GM13977 (cell line): ENCODE results near the gene HEXA.
"Not testable (repeated sequence)": the region's sequence is repeated elsewhere in the genome, so short reads cannot be mapped to it uniquely, and the experiment has no call there.

Experiments
- DNase-seq: peaks from one replicate; pipeline ENCODE4 v3.0.0; 2012; ENCODE audit warnings: low spot score
- CTCF ChIP-seq: IDR thresholded peaks from 2 replicates; pipeline ENCODE4 v1.5.1; 2012; ENCODE audit warnings: mild to moderate bottlenecking, control low read depth; ENCODE audit not compliant: insufficient read depth; ENCODE audit errors: extremely low read depth, missing control alignments
- in situ Hi-C: fragments of 300-500 bp; cut with MboI; formaldehyde crosslinking; loops from one replicate; pipeline ENCODE4 v1.12.0; 2022; ENCODE audit warnings: low sequenced_read_pairs, low pct_unique_long_range_greater_than_20kb, mixed read lengths, inconsistent platforms; ENCODE audit not compliant: unreplicated experiment

HEXA gene

GRCh38 chr15:72375846-72376581 is at the start of gene HEXA:
HEXA (minus strand) TSS chr15:72376014; CDS start chr15:72375972, 42 bp downstream.
- in situ Hi-C loops = no loop called here
- TF ChIP-seq CTCF = no peak
- peak; percentile 91 for DNase-seq

- no peak for TF ChIP-seq CTCF
- DNase-seq = no peak
- in situ Hi-C loops = no loop called here
These were observed 47.4 kb upstream of the HEXA start for GRCh38 chr15:72423256-72423655.

DNA sequence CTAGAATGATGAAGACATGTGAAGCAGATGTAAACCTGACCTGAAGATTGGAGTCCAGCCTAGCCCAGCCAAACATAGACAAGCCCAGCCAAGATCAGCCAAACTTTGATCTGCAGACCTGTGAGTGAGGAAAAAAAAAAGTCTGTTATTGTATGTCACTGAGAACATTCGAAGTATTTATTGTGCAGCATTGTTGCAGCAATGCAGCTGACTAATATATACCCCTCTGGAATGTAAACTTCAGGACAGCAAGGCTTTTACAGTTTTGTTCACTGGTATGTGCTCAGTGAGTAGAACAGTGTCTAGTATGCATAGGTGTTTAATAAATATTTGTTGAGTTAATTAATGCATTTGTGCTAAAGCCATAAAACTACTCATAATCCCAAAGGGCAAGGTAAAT is 45.7 kb upstream of the HEXA start:
- no peak for TF ChIP-seq CTCF
- no peak for DNase-seq
- in situ Hi-C loops = no loop called here

DNA sequence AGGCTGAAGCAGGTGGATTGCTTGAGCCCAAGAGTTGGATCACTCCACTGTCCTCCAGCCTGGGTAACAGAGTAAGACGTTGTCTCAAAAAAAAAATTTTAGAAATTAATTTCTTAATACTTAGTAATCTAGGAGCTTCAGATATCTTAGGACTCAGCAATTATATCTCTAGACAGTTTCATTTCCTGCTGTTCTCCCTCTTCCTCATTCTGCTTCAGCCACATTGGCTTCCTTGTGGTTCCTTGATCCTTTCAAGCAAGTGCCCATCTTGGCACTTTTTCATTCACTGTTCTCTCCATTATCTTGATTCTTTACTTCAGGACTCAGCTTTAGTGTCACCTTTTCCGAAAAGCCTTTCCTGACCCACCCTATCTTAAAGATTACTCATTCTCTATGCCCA is 44.8 kb upstream of the HEXA start:
- DNase-seq = no peak
- in situ Hi-C loops = no loop called here
- TF ChIP-seq CTCF = no peak

- in situ Hi-C loops = not testable (repeated sequence)
These were observed 44.0 kb upstream of the HEXA start for GRCh38 chr15:72419768-72420167.

GRCh38 chr15:72415304-72415703 is 39.5 kb upstream of the HEXA start:
- TF ChIP-seq CTCF = no peak
- no peak for DNase-seq
- in situ Hi-C loops = no loop called here

More at GRCh38 chr15:72419768-72420167, 44.0 kb upstream of the HEXA start:
- DNase-seq = not testable (repeated sequence)

DNA sequence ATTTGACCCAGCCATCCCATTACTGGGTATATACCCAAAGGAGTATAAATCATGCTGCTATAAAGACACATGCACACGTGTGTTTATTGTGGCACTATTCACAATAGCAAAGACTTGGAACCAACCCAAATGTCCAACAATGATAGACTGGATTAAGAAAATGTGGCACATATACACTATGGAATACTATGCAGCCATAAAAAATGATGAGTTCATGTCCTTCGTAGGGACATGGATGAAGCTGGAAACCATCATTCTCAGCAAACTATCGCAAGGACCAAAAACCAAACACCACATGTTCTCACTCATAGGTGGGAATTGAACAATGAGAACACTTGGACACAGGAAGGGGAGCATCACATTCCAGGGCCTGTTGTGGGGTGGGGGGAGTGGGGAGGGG is 37.5 kb upstream of the HEXA start:
- DNase-seq, in situ Hi-C loops: not testable (repeated sequence)

GRCh38 chr15:72411544-72411943 is 35.7 kb upstream of the HEXA start:
- in situ Hi-C loops = no loop called here
- DNase-seq = no peak
- no peak for TF ChIP-seq CTCF
